ENCODE data around the gene CELSR2. TPM values are rescaled to one million over a fixed set of nuclear protein-coding genes. Genes with fewer than 3 reads are reported as not detected.

The CELSR2 gene
- total and polyA plus RNA-seq, 11 donors = 1.6 to 11.9 (median 7.4) TPM

- Histone ChIP-seq H3K4me3 (no peak overlapping the region), H3K4me1 (peaks cover 0 to 9% (median 0%) of the 10 kb centered on the region in 12 donors), H3K27me3 (no peaks in the 10 kb centered on the region), H3K9me3 (no peaks in the 10 kb centered on the region), H3K36me3 (no peaks in the 10 kb centered on the region), H3K27ac (no peak overlapping the region)
- peak in 1 of 5 donors; percentile 21 for DNase-seq
- no peak for TF ChIP-seq POLR2A (IDR thresholded peaks at IDR 0.05)
- TF ChIP-seq, protein P1, sequence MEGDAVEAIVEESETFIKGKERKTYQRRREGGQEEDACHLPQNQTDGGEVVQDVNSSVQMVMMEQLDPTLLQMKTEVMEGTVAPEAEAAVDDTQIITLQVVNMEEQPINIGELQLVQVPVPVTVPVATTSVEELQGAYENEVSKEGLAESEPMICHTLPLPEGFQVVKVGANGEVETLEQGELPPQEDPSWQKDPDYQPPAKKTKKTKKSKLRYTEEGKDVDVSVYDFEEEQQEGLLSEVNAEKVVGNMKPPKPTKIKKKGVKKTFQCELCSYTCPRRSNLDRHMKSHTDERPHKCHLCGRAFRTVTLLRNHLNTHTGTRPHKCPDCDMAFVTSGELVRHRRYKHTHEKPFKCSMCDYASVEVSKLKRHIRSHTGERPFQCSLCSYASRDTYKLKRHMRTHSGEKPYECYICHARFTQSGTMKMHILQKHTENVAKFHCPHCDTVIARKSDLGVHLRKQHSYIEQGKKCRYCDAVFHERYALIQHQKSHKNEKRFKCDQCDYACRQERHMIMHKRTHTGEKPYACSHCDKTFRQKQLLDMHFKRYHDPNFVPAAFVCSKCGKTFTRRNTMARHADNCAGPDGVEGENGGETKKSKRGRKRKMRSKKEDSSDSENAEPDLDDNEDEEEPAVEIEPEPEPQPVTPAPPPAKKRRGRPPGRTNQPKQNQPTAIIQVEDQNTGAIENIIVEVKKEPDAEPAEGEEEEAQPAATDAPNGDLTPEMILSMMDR (IDR thresholded peaks at IDR 0.05) = no peak
- WGBS, 4 donors = 77 to 85% (median 81%) methylated on average over 3 to 9 of the region's 9 CpGs
- no peak for ATAC-seq
- intact Hi-C loops (cut with DNase I) = loop anchor here in 7 of 10 donors (5.0 to 10.0 kb wide), 4 partner anchors 133 to 270 kb away; partner anchors contain the start of genes SORT1 (in 2 of the 7) and GPR61 (in 1 of the 7)
Observed at GRCh38 chr1:109264379-109264755, 15.0 kb downstream of the CELSR2 start.

- DNase-seq = peak in 1 of 5 donors; percentile 14
- Histone ChIP-seq H3K4me3 (no peak overlapping the region), H3K27ac (no peak overlapping the region), H3K36me3 (no peaks in the 10 kb centered on the region), H3K27me3 (no peaks in the 10 kb centered on the region), H3K4me1 (peaks cover 0 to 9% (median 0%) of the 10 kb centered on the region in 12 donors), H3K9me3 (no peaks in the 10 kb centered on the region)
- intact Hi-C loops (cut with DNase I) = loop anchor here in 1 of 10 donors (10.0 kb wide), 1 partner anchor 270 kb away; the partner anchor contains the start of gene GPR61
- TF ChIP-seq, protein P1 (IDR thresholded peaks at IDR 0.05) = no peak
- no peak for TF ChIP-seq POLR2A (IDR thresholded peaks at IDR 0.05)
- WGBS, 4 donors = 89 to 96% (median 95%) methylated on average over 3 to 4 of the region's 4 CpGs
- ATAC-seq = no peak
Observed at GRCh38 chr1:109265016-109265415, 15.7 kb downstream of the CELSR2 start.

- DNase-seq = peak in 1 of 5 donors; percentile 20
- no peak overlapping the region for H3K27ac ChIP-seq
- intact Hi-C loops (cut with DNase I) = loop anchor here in 1 of 10 donors (10.0 kb wide), 1 partner anchor 269 kb away; the partner anchor contains the start of gene GPR61
- WGBS, 4 donors = 90 to 98% (median 94%) methylated on average over 13 of the region's 13 CpGs
- ATAC-seq = no peak
- TF ChIP-seq POLR2A (IDR thresholded peaks at IDR 0.05) = no peak
- TF ChIP-seq, protein P1 (IDR thresholded peaks at IDR 0.05) = no peak
- no peak overlapping the region for H3K4me3 ChIP-seq
- H3K27me3 ChIP-seq = no peaks in the 10 kb centered on the region
- H3K9me3 ChIP-seq = no peaks in the 10 kb centered on the region
- H3K4me1 ChIP-seq = peaks cover 0 to 9% (median 0%) of the 10 kb centered on the region in 12 donors
- H3K36me3 ChIP-seq = no peaks in the 10 kb centered on the region
Observed at GRCh38 chr1:109265741-109266330, 16.5 kb downstream of the CELSR2 start.

- DNase-seq = peak in 1 of 5 donors; percentile 18
- Histone ChIP-seq H3K4me3 (no peak overlapping the region), H3K4me1 (peaks cover 0 to 9% (median 0%) of the 10 kb centered on the region in 12 donors)
Observed at GRCh38 chr1:109266965-109267364, 17.6 kb downstream of the CELSR2 start.

More at GRCh38 chr1:109266965-109267364, 17.6 kb downstream of the CELSR2 start:
- Histone ChIP-seq H3K27me3 (no peaks in the 10 kb centered on the region), H3K9me3 (no peaks in the 10 kb centered on the region), H3K36me3 (no peaks in the 10 kb centered on the region), H3K27ac (no peak overlapping the region)
- intact Hi-C loops (cut with DNase I) = loop anchor here in 1 of 10 donors (10.0 kb wide), 1 partner anchor 268 kb away; the partner anchor contains the start of gene GPR61
- no peak for ATAC-seq
- WGBS, 4 donors = 86 to 91% (median 88%) methylated on average over 10 to 11 of the region's 11 CpGs
- TF ChIP-seq, protein P1 (IDR thresholded peaks at IDR 0.05) = no peak
- no peak for TF ChIP-seq POLR2A (IDR thresholded peaks at IDR 0.05)
